NT2/D1 (cell line): ENCODE results near the gene GRIK1.

Experiments used
- YY1 ChIP-seq: IDR thresholded peaks from 2 replicates; pipeline ENCODE4 v1.6.1; 2011; ENCODE audit not compliant: insufficient read length, insufficient read depth
- ZNF274 ChIP-seq: IDR thresholded peaks from 2 replicates; pipeline ENCODE4 v1.6.1; 2011; ENCODE audit warnings: mild to moderate bottlenecking, low read depth, low read length

GRCh38 chr21:29786496-29787360, 153.1 kb downstream of the GRIK1 start:
- no peak for TF ChIP-seq YY1
- no peak for TF ChIP-seq ZNF274
